Breast epithelium (tissue), 4 donors: Measurements from ENCODE around the gene FDPS. TPM values are rescaled to one million over a fixed set of nuclear protein-coding genes. Genes with fewer than 3 reads are reported as not detected.

ENCODE experiments used
- DNase-seq, 2 donors: peaks; one replicate each; pipeline ENCODE4 v3.0.0-alpha.2; 2019; ENCODE audit warnings: low spot score in 2 of 2
- H3K27ac ChIP-seq, 2 donors: fragments of 200-600 bp; sonication (generic) in 1 of 2; one replicate each; pipeline ENCODE4 v1.5.1; 2016 to 2019; ENCODE audit warnings: mild to moderate bottlenecking in 1 of 2
- H3K27me3 ChIP-seq, 2 donors: fragments of 200-600 bp; sonication (generic) in 1 of 2; one replicate each; pipeline versions ENCODE4 v1.5.1 to v1.6.0; 2017 to 2019; ENCODE audit warnings: control low read depth in 1 of 2, mild to moderate bottlenecking in 1 of 2
- H3K36me3 ChIP-seq: fragments of 200-600 bp; one replicate; pipeline ENCODE4 v1.5.1; 2019
- H3K4me1 ChIP-seq, 2 donors: fragments of 200-600 bp; sonication (generic); one replicate each; pipeline ENCODE4 v1.5.1; 2016 to 2019; ENCODE audit warnings: control low read depth in 1 of 2
- H3K4me3 ChIP-seq, 3 donors: fragments of 200-600 bp; sonication (generic); 1 replicate in 2 of 3; 2 replicates in 1 of 3; pipeline ENCODE4 v1.5.1; 2016 to 2019; ENCODE audit warnings: mild to moderate bottlenecking in 3 of 3, moderate library complexity in 2 of 3
- H3K9me3 ChIP-seq, 2 donors: fragments of 200-600 bp; sonication (generic) in 1 of 2; one replicate each; pipeline ENCODE4 v1.5.1; 2016 to 2019; ENCODE audit warnings: control low read depth in 1 of 2
- CTCF ChIP-seq, 3 donors: fragments of 450-650 bp; IDR thresholded peaks; one replicate each; pipeline ENCODE4 v1.5.1; 2016 to 2017; ENCODE audit warnings: antibody characterized with exemption in 3 of 3, mild to moderate bottlenecking in 3 of 3, moderate library complexity in 3 of 3
- POLR2A ChIP-seq: fragments of 450-650 bp; IDR thresholded peaks from one replicate; pipeline ENCODE4 v1.6.1; 2016; ENCODE audit warnings: antibody characterized with exemption, mild to moderate bottlenecking, moderate library complexity
- POLR2AphosphoS5 ChIP-seq, 3 donors: sonication (generic); formaldehyde crosslinking; IDR thresholded peaks; one replicate each; pipeline ENCODE4 v1.6.1; 2017; ENCODE audit warnings: antibody characterized with exemption in 3 of 3
- intact Hi-C: fragments of 100-400 bp; cut with DNase I; formaldehyde crosslinking; loops from one replicate; pipeline ENCODE4 v1.15.1; 2023; ENCODE audit warnings: low total_unique reads
- total RNA-seq, 3 donors: library from RNA; depleted of rRNA; stranded (reverse); fragments of >200 nt; gene quantifications; one replicate each; pipeline ENCODE4 v1.1.0, GENCODE V29; 2016

Gene FDPS
- total RNA-seq, 3 donors from 2014 or later = 84.2 to 102 (median 93.1) TPM

- H3K27me3 ChIP-seq = peaks cover 0 to 26% of the 10 kb centered on the region in 2 donors
- peak overlapping the region in 2 of 3 donors; percentile 10 to 49 for H3K4me3 ChIP-seq
- intact Hi-C loops = no loop called here
- no peak for DNase-seq
- no peaks in the 10 kb centered on the region for H3K9me3 ChIP-seq
- no peaks in the 10 kb centered on the region for H3K36me3 ChIP-seq
- H3K4me1 ChIP-seq = no peaks in the 10 kb centered on the region
- no peak overlapping the region for H3K27ac ChIP-seq
- TF ChIP-seq CTCF (IDR thresholded peaks at IDR 0.05) (no peak), POLR2AphosphoS5 (IDR thresholded peaks at IDR 0.05) (no peak), POLR2A (no peak)
Measured at GRCh38 chr1:155294520-155295182, 14.0 kb upstream of the FDPS start.

- Histone ChIP-seq H3K4me3 (peak overlapping the region in 2 of 3 donors; percentile 10 to 49), H3K9me3 (no peaks in the 10 kb centered on the region), H3K4me1 (no peaks in the 10 kb centered on the region), H3K27me3 (peaks cover 0 to 26% of the 10 kb centered on the region in 2 donors), H3K36me3 (no peaks in the 10 kb centered on the region), H3K27ac (no peak overlapping the region)
- DNase-seq = no peak
- TF ChIP-seq POLR2AphosphoS5 (IDR thresholded peaks at IDR 0.05) (no peak), CTCF (IDR thresholded peaks at IDR 0.05) (no peak), POLR2A (no peak)
- intact Hi-C loops = no loop called here
Measured at GRCh38 chr1:155295183-155295941, 13.3 kb upstream of the FDPS start.

- Histone ChIP-seq H3K27me3 (peaks cover 0 to 26% of the 10 kb centered on the region in 2 donors), H3K36me3 (no peaks in the 10 kb centered on the region), H3K4me3 (no peak overlapping the region), H3K27ac (no peak overlapping the region), H3K4me1 (no peaks in the 10 kb centered on the region), H3K9me3 (no peaks in the 10 kb centered on the region)
- no peak for DNase-seq
- intact Hi-C loops = no loop called here
- no peak for TF ChIP-seq POLR2AphosphoS5 (IDR thresholded peaks at IDR 0.05)
- TF ChIP-seq CTCF (IDR thresholded peaks at IDR 0.05) = no peak
- no peak for TF ChIP-seq POLR2A
Measured at GRCh38 chr1:155295942-155296267, 12.8 kb upstream of the FDPS start.

- no peak for DNase-seq
- no peaks in the 10 kb centered on the region for H3K9me3 ChIP-seq
- intact Hi-C loops = no loop called here
- TF ChIP-seq POLR2AphosphoS5 (IDR thresholded peaks at IDR 0.05) = no peak
- no peak for TF ChIP-seq CTCF (IDR thresholded peaks at IDR 0.05)
- no peak for TF ChIP-seq POLR2A
- no peaks in the 10 kb centered on the region for H3K4me1 ChIP-seq
- no peak overlapping the region for H3K4me3 ChIP-seq
- no peak overlapping the region for H3K27ac ChIP-seq
- no peaks in the 10 kb centered on the region for H3K36me3 ChIP-seq
- peaks cover 0 to 26% of the 10 kb centered on the region in 2 donors for H3K27me3 ChIP-seq
Measured at GRCh38 chr1:155296661-155297060, 12.0 kb upstream of the FDPS start.

GRCh38 chr1:155297384-155297783 lies 11.3 kb upstream of the FDPS start:
- H3K27me3 ChIP-seq = peaks cover 0 to 26% of the 10 kb centered on the region in 2 donors
- TF ChIP-seq POLR2A (no peak), POLR2AphosphoS5 (IDR thresholded peaks at IDR 0.05) (no peak), CTCF (IDR thresholded peaks at IDR 0.05) (no peak)

More at GRCh38 chr1:155297384-155297783, 11.3 kb upstream of the FDPS start:
- intact Hi-C loops = no loop called here
- no peaks in the 10 kb centered on the region for H3K4me1 ChIP-seq
- no peak for DNase-seq
- H3K36me3 ChIP-seq = no peaks in the 10 kb centered on the region
- no peak overlapping the region for H3K27ac ChIP-seq
- H3K9me3 ChIP-seq = no peaks in the 10 kb centered on the region
- H3K4me3 ChIP-seq = no peak overlapping the region
